Mucosa of descending colon (tissue), 3 donors: ENCODE results near the gene ACSF2. TPM values are rescaled to one million over a fixed set of nuclear protein-coding genes. Genes with fewer than 3 reads are reported as not detected.

Experiments
- ATAC-seq: fragments of 200-7000 bp; cut with Tn5 transposase; one replicate; pipeline ENCODE4 v1.9.1; 2020; ENCODE audit warnings: mild to moderate bottlenecking, moderate library complexity
- DNase-seq, 3 donors: peaks; one replicate each; pipeline ENCODE4 v3.0.0-alpha.2; 2020
- H3K36me3 ChIP-seq: fragments of 200-600 bp; one replicate; pipeline ENCODE4 v1.8.0; 2021; ENCODE audit warnings: low read depth, mild to moderate bottlenecking
- H3K4me1 ChIP-seq: fragments of 200-600 bp; one replicate; pipeline ENCODE4 v1.8.0; 2021; ENCODE audit warnings: low read depth, mild to moderate bottlenecking
- H3K4me3 ChIP-seq: fragments of 200-600 bp; one replicate; pipeline ENCODE4 v1.8.0; 2021; ENCODE audit warnings: mild to moderate bottlenecking
- H3K9me3 ChIP-seq: fragments of 200-600 bp; one replicate; pipeline ENCODE4 v1.8.0; 2021; ENCODE audit warnings: mild to moderate bottlenecking
- CTCF ChIP-seq: fragments of 200-600 bp; IDR thresholded peaks from one replicate; pipeline ENCODE4 v1.8.0; 2022; ENCODE audit warnings: antibody characterized with exemption, mild to moderate bottlenecking
- intact Hi-C, 2 donors: fragments of 100-400 bp; cut with DNase I in 1 of 2; cut with micrococcal nuclease in 1 of 2; formaldehyde crosslinking; loops; one replicate each; pipeline versions ENCODE4 v1.11.0 to v1.11.1; 2022; cut with DNase I, micrococcal nuclease
- total RNA-seq, 3 donors: library from RNA; stranded (reverse); fragmentation: NEBNext Ultra II Directional in 2 of 3; extraction: Animal tissue kit (Norgen Biotek cat#: 25700) in 2 of 3; gene quantifications; one replicate each; pipeline versions ENCODE4 v1.2.1 to v1.2.4, GENCODE V29; 2021 to 2023
- donor health status: DM: no; HTN: no; CAD: no; lungs with moderate emphysema.
- donor health status: DM: no; HTN: no; CAD: no.
- donor health status: DM: no; HTN: yes; CAD: no.

Gene ACSF2
- total RNA-seq, 3 donors from 2014 or later = 79.7 to 246 (median 99.4) TPM

GRCh38 chr17:50440838-50441829 lies 15.1 kb downstream of the ACSF2 start:
- peaks cover 29% of the 10 kb centered on the region for H3K4me1 ChIP-seq
- ATAC-seq = no peak

GRCh38 chr17:50443505-50443974 lies 17.5 kb downstream of the ACSF2 start:
- intact Hi-C loops = no loop called here
- Histone ChIP-seq H3K4me1 (peaks cover 42% of the 10 kb centered on the region), H3K9me3 (no peaks in the 10 kb centered on the region), H3K36me3 (no peaks in the 10 kb centered on the region), H3K4me3 (no peak overlapping the region)
- DNase-seq (peak in 2 of 3 donors; percentile 69 to 70), ATAC-seq (no peak)
- no peak for TF ChIP-seq CTCF

More at GRCh38 chr17:50440838-50441829, 15.1 kb downstream of the ACSF2 start:
- no peak for TF ChIP-seq CTCF
- intact Hi-C loops = no loop called here
- H3K4me3 ChIP-seq = no peak overlapping the region
- no peaks in the 10 kb centered on the region for H3K9me3 ChIP-seq
- no peak for DNase-seq
- no peaks in the 10 kb centered on the region for H3K36me3 ChIP-seq

GRCh38 chr17:50444841-50445715 lies 19.1 kb downstream of the ACSF2 start:
- Histone ChIP-seq H3K9me3 (no peaks in the 10 kb centered on the region), H3K4me3 (no peak overlapping the region), H3K36me3 (no peaks in the 10 kb centered on the region), H3K4me1 (peaks cover 36% of the 10 kb centered on the region)
- intact Hi-C loops = no loop called here
- no peak for DNase-seq
- TF ChIP-seq CTCF = no peak
- ATAC-seq = no peak

- Histone ChIP-seq H3K4me1 (peaks cover 30% of the 10 kb centered on the region), H3K4me3 (no peak overlapping the region), H3K36me3 (no peaks in the 10 kb centered on the region), H3K9me3 (no peaks in the 10 kb centered on the region)
- no peak for DNase-seq
- intact Hi-C loops = no loop called here
- ATAC-seq = no peak
- TF ChIP-seq CTCF = no peak
These were observed 19.8 kb downstream of the ACSF2 start for GRCh38 chr17:50445730-50446325.
